A549 (cell line): ENCODE data around the gene POU3F3.

ENCODE experiments used
- CTCF ChIP-seq: fragments of >200 bp; sonication (Bioruptor Twin); formaldehyde crosslinking; IDR thresholded peaks from 3 replicates; pipeline ENCODE4 v1.5.1; 2016
- POLR2A ChIP-seq: IDR thresholded peaks from 2 replicates; pipeline ENCODE4 v1.6.1; 2012; ENCODE audit warnings: mild to moderate bottlenecking, low read length
- ZFP36 ChIP-seq: fragments of 450-650 bp; IDR thresholded peaks from 2 replicates; pipeline ENCODE4 v1.6.1; 2014; ENCODE audit warnings: borderline replicate concordance; ENCODE audit not compliant: partially characterized antibody

GRCh38 chr2:104867813-104868504, 14.0 kb downstream of the POU3F3 start:
- no peak for TF ChIP-seq CTCF
- no peak for TF ChIP-seq ZFP36
- no peak for TF ChIP-seq POLR2A
